Germinal center (tissue), 1 donor: ENCODE data around the gene TOE1.
A peak's percentile ranks its signal among the peaks of the same experiment; 100 is the strongest.

ENCODE experiments used
- DNase-seq: peaks from one replicate; pipeline ENCODE4 v3.0.0; 2012; ENCODE audit warnings: mixed read lengths, low spot score

The TOE1 gene

GRCh38 chr1:45326627-45327623 is 13.0 kb upstream of the TOE1 start, which contains the start of gene HPDL:
HPDL (plus strand) TSS chr1:45326895; CDS start chr1:45327149, 254 bp downstream.
- peak; percentile 77 for DNase-seq

- no peak for DNase-seq
Observed at GRCh38 chr1:45327644-45328515, 12.1 kb upstream of the TOE1 start.

- no peak for DNase-seq
Observed at GRCh38 chr1:45328680-45329079, 11.3 kb upstream of the TOE1 start.

- no peak for DNase-seq
Observed at GRCh38 chr1:45329445-45329844, 10.5 kb upstream of the TOE1 start.

GRCh38 chr1:45331436-45332345 is 8.3 kb upstream of the TOE1 start:
- DNase-seq, result no peak

GRCh38 chr1:45332346-45332720 is 7.6 kb upstream of the TOE1 start:
- no peak for DNase-seq

GRCh38 chr1:45334308-45335245 is 5.4 kb upstream of the TOE1 start:
- DNase-seq, result no peak

- DNase-seq, result no peak
Observed at GRCh38 chr1:45335855-45336324, 4.1 kb upstream of the TOE1 start.

GRCh38 chr1:45337630-45338325 is 2.2 kb upstream of the TOE1 start:
- DNase-seq, result no peak

GRCh38 chr1:45340816-45341466 is 971 bp downstream of the TOE1 start:
- DNase-seq, result peak; percentile 26

GRCh38 chr1:45344499-45344898 is 4.5 kb downstream of the TOE1 start:
- no peak for DNase-seq

GRCh38 chr1:45345014-45345413 is 5.0 kb downstream of the TOE1 start:
- DNase-seq, result no peak

GRCh38 chr1:45346473-45346872 is 6.5 kb downstream of the TOE1 start:
- no peak for DNase-seq

GRCh38 chr1:45348020-45348419 is 8.1 kb downstream of the TOE1 start:
- DNase-seq, result no peak

GRCh38 chr1:45348609-45348965 is 8.6 kb downstream of the TOE1 start:
- no peak for DNase-seq

GRCh38 chr1:45348966-45349677 is 9.2 kb downstream of the TOE1 start:
- no peak for DNase-seq

GRCh38 chr1:45351508-45351907 is 11.5 kb downstream of the TOE1 start:
- no peak for DNase-seq

- DNase-seq, result no peak
Observed at GRCh38 chr1:45353685-45354084, 13.7 kb downstream of the TOE1 start.

- DNase-seq, result no peak
Observed at GRCh38 chr1:45354838-45355237, 14.9 kb downstream of the TOE1 start.
